Glutamatergic neuron (in vitro differentiated cells): ENCODE data around the gene LRCH4. TPM values are rescaled to one million over a fixed set of nuclear protein-coding genes. Genes with fewer than 3 reads are reported as not detected.
"Not testable (repeated sequence)": the region's sequence is repeated elsewhere in the genome, so short reads cannot be mapped to it uniquely, and the experiment has no call there.

Experiments used
- DNase-seq: peaks from one replicate; pipeline ENCODE4 v3.0.0; 2022
- H3K27ac Mint-ChIP-seq: one replicate; pipeline ENCODE4 v1.8.0; 2020; ENCODE audit warnings: mild to moderate bottlenecking, mixed read lengths, inconsistent platforms; ENCODE audit not compliant: unreplicated experiment
- H3K27me3 Mint-ChIP-seq: one replicate; pipeline ENCODE4 v1.8.0; 2020; ENCODE audit warnings: mild to moderate bottlenecking, moderate library complexity, mixed read lengths, inconsistent platforms; ENCODE audit not compliant: unreplicated experiment
- H3K36me3 Mint-ChIP-seq: one replicate; pipeline ENCODE4 v1.8.0; 2020; ENCODE audit warnings: mild to moderate bottlenecking, mixed read lengths, inconsistent platforms; ENCODE audit not compliant: unreplicated experiment
- H3K4me1 Mint-ChIP-seq: one replicate; pipeline ENCODE4 v1.8.0; 2020; ENCODE audit warnings: mild to moderate bottlenecking, low read depth, mixed read lengths, inconsistent platforms; ENCODE audit not compliant: unreplicated experiment
- H3K4me3 Mint-ChIP-seq: one replicate; pipeline ENCODE4 v1.8.0; 2020; ENCODE audit warnings: mild to moderate bottlenecking, mixed read lengths, inconsistent platforms; ENCODE audit not compliant: unreplicated experiment
- H3K9me3 Mint-ChIP-seq: one replicate; pipeline ENCODE4 v1.8.0; 2020; ENCODE audit warnings: mild to moderate bottlenecking, moderate library complexity, mixed read lengths, inconsistent platforms; ENCODE audit not compliant: unreplicated experiment
- CTCF ChIP-seq: fragments of 200-600 bp; sonication (generic); IDR thresholded peaks from one replicate; pipeline ENCODE4 v1.5.0; 2021; ENCODE audit not compliant: partially characterized antibody, unreplicated experiment
- total RNA-seq: library from RNA; stranded (reverse); fragmentation: NEBNext Ultra II Directional; extraction: Animal tissue kit (Norgen Biotek cat#: 25700); gene quantifications from one replicate; pipeline ENCODE4 v1.2.1, GENCODE V29; 2021; ENCODE audit not compliant: unreplicated experiment

The LRCH4 gene
- total RNA-seq, 1 donor from 2014 or later, result 166 TPM

GRCh38 chr7:100567751-100568175 is 18.2 kb downstream of the LRCH4 start:
- Mint-ChIP-seq H3K4me1 (peaks cover 4% of the 10 kb centered on the region), H3K9me3 (peaks cover 2% of the 10 kb centered on the region), H3K4me3 (no peak overlapping the region), H3K27ac (no peak overlapping the region), H3K36me3 (no peaks in the 10 kb centered on the region), H3K27me3 (peaks cover 17% of the 10 kb centered on the region)
- DNase-seq, result no peak
- TF ChIP-seq CTCF, result no peak

- Mint-ChIP-seq H3K27me3 (peaks cover 17% of the 10 kb centered on the region), H3K36me3 (no peaks in the 10 kb centered on the region), H3K9me3 (peaks cover 2% of the 10 kb centered on the region), H3K27ac (no peak overlapping the region), H3K4me3 (no peak overlapping the region), H3K4me1 (peaks cover 4% of the 10 kb centered on the region)
- no peak for DNase-seq
- TF ChIP-seq CTCF, result no peak
Observed at GRCh38 chr7:100567031-100567730, 18.7 kb downstream of the LRCH4 start.

- TF ChIP-seq CTCF, result no peak
- DNase-seq, result no peak
- H3K27ac Mint-ChIP-seq, result no peak overlapping the region
- H3K27me3 Mint-ChIP-seq, result peaks cover 12% of the 10 kb centered on the region
- H3K9me3 Mint-ChIP-seq, result peaks cover 2% of the 10 kb centered on the region
- H3K36me3 Mint-ChIP-seq, result no peaks in the 10 kb centered on the region
- H3K4me3 Mint-ChIP-seq, result no peak overlapping the region
- peaks cover 2% of the 10 kb centered on the region for H3K4me1 Mint-ChIP-seq
Observed at GRCh38 chr7:100566018-100566531, 19.9 kb downstream of the LRCH4 start.

GRCh38 chr7:100565133-100565571 is 20.8 kb downstream of the LRCH4 start:
- no peaks in the 10 kb centered on the region for H3K36me3 Mint-ChIP-seq
- no peak overlapping the region for H3K27ac Mint-ChIP-seq
- H3K4me3 Mint-ChIP-seq, result no peak overlapping the region
- DNase-seq, result no peak
- no peak for TF ChIP-seq CTCF
- peaks cover 2% of the 10 kb centered on the region for H3K9me3 Mint-ChIP-seq
- H3K27me3 Mint-ChIP-seq, result peaks cover 12% of the 10 kb centered on the region
- peaks cover 2% of the 10 kb centered on the region for H3K4me1 Mint-ChIP-seq

- not testable (repeated sequence) for H3K27me3 Mint-ChIP-seq, H3K4me3 Mint-ChIP-seq, H3K36me3 Mint-ChIP-seq, H3K4me1 Mint-ChIP-seq, DNase-seq, H3K27ac Mint-ChIP-seq, H3K9me3 Mint-ChIP-seq
Observed at GRCh38 chr7:100564405-100564804, 21.5 kb downstream of the LRCH4 start.
